ENCODE results near the gene AIFM3. TPM values are rescaled to one million over a fixed set of nuclear protein-coding genes. Genes with fewer than 3 reads are reported as not detected.
"Not testable (repeated sequence)": the region's sequence is repeated elsewhere in the genome, so short reads cannot be mapped to it uniquely, and the experiment has no call there.

The AIFM3 gene, protein sequence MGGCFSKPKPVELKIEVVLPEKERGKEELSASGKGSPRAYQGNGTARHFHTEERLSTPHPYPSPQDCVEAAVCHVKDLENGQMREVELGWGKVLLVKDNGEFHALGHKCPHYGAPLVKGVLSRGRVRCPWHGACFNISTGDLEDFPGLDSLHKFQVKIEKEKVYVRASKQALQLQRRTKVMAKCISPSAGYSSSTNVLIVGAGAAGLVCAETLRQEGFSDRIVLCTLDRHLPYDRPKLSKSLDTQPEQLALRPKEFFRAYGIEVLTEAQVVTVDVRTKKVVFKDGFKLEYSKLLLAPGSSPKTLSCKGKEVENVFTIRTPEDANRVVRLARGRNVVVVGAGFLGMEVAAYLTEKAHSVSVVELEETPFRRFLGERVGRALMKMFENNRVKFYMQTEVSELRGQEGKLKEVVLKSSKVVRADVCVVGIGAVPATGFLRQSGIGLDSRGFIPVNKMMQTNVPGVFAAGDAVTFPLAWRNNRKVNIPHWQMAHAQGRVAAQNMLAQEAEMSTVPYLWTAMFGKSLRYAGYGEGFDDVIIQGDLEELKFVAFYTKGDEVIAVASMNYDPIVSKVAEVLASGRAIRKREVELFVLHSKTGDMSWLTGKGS
- polyA plus RNA-seq (ENCODE audit: insufficient read length in 12 of 12) = under 1 TPM in 10 of 12 donors, not detected in 2; 0.19 to 0.65 (median 0.42) TPM
- long read RNA-seq, donor 1 = 0 reads
- long read RNA-seq, donor 2 = 0 reads
- long read RNA-seq, donor 3 = 0 reads
- long read RNA-seq, donor 4 = 0 reads
- long read RNA-seq, donor 5 = 0 reads
- long read RNA-seq, donor 6 = 0 reads
- long read RNA-seq, donor 7 = 0 reads
- long read RNA-seq, donor 8 = 0 reads
- long read RNA-seq, donor 9 = 0 reads
- long read RNA-seq, donor 10 = 0 reads
- long read RNA-seq, donor 11 = 0 reads

DNA sequence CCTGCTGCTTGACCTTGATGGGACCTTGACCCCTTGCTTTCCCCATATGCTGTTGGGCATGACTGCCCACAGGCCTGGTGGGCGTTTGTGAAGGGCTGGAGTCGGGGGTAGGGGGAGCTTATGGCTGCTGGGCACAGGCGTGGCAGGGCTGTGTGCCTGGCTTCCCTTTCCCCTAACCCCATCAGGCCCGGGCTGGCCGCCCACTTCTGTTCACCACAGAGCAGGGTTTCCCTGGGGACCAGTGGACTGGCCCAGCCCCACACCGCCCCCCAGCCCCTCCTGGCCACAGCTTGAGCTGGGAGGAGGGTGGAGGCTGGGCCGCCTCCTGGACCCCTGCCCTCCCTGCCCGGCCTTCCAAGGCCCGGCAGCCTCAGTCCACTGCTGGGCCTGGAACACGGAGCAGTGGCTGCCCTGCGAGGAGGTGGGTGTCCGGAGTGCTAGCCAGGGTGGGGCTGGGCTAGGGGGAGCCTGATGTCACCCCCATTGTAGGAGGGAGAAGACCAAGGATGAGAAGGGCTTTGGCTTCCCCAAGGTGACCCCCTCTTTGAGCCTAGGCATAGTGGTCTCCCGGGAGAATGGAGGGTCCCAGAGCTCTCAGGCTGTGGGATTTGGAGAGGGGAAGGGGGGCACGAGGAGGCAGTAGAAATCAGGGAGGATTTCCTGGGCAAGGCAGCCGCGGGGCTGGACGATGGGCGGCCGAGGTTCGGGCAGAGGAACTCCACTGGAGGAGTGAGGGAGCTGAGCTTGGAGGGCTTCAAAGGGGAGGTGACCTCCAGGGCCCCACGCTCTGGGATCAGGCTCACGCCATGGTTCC lies at the start of gene AIFM3:
TSS of gene AIFM3 (plus strand) at position 373 of the 814 bp plus-strand sequence. CDS start 690 bp downstream, outside the sequence.
- DNase-seq = no peak

DNA sequence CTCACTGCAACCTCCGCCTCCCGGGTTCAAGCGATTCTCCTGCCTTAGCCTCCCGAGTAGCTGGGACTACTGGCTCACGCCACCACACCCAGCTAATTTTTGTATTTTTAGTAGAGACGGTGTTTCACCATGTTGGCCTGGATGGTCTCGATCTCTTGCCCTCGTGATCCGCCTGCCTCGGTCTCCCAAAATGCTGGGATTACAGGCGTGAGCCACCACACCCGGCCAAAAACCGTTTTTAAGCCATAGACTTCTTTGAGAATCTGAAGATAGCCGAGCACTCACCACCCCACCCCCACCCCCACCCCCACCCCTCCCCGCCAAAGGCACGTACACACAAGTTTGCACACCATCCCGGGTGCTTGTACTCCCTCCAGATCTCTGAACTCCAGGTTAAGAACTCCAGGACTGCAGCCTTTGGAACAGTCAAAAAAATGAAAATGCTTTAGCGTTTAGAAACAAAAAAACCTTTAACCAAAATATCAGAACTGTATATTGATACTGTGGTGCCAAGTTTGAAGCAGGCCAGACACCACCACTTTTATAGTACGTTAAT lies 48.3 kb upstream of the AIFM3 start:
- DNase-seq = no peak

DNA sequence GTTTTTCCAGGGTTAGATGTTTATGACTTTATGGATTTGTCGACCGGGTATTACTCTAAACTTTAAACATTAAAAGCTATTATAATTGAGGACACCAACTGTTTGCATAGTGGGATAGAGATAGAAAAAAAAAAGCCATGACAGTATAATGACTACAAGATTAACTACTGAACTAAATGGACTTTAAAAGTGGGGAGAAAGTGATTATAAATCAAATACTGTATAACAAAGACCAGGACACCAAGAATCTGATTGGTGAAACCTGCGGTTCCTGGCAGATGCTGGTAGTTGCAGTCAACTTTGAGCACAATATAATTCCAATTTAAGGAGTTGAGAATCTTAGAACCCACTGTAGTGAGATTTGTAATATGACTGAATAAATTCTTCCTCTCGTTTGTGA lies 47.3 kb upstream of the AIFM3 start:
- DNase-seq = no peak

DNA sequence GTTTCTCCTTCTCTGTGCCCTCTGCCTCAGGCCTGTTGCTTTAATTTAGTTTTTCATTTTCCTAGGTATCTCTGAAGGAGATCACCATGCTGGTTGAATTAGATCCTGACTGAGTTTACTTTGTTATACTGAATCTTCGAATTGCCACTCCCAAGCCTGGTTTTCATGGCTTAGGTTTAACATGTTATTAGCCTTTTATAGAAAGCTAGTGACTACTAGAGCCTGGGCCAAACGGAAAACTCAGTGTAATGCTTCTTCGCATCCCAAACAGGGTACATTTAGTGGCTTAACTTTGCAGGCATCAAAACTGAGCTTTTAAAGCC lies 46.2 kb upstream of the AIFM3 start:
- no peak for DNase-seq

DNA sequence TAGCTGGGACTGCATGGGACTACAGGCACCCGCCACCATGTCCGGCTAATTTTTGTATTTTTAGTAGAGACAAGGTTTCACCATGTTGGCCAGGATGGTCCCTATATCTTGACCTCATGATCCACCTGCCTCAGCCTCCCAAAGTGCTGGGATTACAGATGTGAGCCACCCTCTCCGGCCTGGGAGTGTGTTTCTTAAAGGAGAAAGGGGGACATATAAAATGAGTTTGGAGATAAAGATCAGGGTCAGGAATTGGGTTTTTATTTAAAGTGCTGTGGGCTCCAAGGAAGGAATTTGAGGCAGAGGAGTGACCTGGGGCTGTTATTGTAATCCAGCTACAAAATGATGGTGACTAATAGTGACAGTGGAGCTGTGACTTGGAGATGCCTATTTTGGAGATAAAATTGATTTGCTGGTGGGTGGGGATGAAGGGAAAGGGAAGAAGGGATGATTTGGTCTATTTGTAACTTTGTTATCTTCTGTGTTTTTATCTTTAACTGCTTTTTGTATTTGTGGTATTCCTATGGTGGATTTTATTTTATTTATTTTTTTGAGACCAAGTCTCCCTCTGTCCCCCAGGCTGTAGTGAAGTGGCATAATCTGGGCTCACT lies 44.8 kb upstream of the AIFM3 start:
- no peak for DNase-seq

DNA sequence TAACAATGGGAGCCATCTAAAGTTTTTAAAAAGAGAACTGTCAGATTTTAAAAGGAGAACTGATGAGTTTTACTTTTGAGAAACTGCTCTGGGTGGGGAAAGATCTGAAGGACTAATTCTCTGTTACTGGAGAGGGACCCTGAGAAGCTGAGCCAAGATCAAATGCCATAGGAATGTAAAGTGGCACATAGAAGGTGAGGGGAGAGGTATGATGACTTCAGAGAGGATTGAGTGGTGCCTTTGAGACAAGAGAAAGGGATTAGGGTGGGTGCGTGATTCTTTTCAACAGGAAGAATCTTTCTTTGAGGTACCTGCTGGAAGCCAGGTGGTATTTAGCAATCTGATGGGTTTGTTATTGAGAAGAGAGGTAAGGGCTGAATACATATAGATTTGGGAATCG lies 40.8 kb upstream of the AIFM3 start:
- DNase-seq = no peak

DNA sequence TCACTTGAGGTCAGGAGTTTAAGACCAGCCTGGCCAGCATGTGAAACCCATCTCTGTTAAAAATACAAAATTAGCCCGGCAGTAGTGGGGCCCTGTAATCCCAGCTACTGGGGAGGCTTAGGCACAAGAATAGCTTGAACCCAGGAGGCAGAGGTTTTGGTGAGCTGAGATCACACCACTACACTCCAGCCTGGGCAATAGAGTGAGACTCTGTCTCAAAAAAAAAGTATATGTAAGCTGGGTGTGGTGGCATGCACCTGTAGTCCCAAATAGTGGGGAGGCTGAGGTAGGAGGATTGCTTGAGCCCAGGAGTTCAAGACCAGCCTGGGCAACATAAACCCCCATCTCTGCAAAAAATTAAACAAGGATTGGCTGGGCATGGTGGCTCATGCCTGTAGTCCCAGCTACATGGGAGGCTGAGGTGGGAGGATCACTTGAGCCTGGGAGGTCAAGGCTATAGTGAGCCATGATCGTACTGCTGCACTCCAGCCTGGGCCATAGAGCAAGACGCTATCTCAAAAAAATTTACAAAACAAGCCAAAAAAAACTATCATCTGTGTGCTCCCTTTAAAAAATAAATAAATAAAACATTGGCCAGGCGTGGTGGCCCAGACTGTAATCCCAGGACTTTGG lies 39.0 kb upstream of the AIFM3 start:
- no peak for DNase-seq

DNA sequence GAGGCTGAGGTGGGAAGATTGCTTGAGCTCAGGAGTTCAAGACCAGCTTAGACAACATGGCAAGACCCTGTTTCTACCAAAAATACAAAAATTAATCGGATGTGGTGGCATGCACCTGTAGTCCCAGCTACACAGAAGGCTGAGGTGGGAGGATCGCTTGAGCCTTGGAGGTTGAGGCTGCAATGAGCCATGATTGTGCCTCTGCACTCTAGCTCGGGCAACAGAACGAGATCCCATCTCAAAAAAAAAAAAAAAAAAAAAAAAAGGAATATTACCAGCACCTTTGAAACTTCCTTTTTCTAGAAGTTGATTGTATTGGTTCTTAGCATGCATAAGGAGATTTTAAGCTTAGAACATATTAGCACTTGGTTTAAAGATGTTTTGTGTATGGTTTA lies 38.5 kb upstream of the AIFM3 start:
- no peak for DNase-seq

DNA sequence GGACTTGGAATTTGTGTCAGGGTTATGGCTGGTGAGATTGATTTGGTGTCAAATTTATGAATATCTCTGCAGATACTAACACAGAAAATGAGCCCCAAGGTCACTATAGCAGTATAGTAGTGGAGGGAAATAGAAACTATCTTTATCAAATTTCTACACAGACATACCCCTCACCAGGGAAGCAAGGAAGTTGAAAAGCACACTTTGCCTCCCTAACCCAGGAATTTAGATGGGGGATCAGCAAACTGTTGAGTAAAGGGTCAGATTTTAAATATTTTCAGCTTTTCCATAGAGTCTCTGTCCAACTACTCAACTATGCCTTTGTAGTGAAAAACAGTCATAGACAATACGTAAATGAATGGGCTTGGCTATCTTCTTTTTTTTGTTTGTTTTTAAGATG lies 37.1 kb upstream of the AIFM3 start:
- DNase-seq = no peak

DNA sequence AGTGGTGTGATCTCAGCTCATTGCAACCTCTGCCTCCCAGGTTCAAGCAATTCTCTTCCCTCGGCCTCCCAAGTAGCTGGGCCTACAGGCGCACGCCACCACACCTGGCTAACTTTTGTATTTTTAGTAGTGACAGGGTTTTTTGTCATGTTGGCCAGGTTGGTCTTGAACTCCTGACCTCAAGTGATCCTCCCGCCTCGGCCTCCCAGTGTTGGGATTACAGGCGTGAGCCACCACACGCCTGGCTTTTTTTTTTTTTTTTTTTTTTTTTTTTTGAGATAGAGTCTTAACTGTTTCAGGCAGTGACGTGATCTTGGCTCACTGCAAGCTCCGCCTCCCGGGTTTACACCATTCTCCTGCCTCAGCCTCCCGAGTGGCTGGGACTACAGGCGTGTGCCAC lies 36.6 kb upstream of the AIFM3 start:
- DNase-seq = not testable (repeated sequence)

DNA sequence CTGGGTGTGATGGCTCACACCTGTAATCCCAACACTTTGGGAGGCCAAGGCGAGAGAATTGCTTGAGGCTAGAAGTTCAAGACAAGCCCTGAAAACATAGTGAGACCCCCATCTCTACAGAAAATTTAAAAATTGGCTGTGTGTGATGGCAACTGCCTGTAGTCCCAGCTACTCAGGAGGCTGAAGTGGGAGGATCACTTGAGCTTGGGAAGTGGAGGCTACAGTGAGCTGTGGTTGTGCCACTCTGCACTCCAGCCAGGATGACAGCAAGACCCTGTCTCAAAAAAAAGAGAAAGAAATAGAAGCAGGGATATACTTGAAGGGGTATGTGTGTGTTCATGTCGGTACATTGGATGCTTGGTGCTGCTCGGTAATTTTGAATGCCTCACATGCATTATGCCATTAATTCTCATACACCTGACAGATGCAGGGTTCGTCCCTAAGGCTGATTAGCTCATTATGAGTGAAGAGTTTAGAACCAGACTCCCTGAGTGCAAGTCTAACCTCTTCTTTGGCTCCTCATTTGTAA lies 35.9 kb upstream of the AIFM3 start:
- no peak for DNase-seq

DNA sequence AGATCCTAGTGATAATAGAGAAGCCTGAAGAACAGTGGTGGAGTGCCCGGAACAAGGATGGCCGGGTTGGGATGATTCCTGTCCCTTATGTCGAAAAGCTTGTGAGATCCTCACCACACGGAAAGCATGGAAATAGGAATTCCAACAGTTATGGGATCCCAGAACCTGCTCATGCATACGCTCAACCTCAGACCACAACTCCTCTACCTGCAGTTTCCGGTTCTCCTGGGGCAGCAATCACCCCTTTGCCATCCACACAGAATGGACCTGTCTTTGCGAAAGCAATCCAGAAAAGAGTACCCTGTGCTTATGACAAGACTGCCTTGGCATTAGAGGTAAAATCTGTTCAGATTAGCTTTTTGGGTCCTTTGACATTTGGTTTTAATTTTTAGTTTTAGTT lies 33.1 kb upstream of the AIFM3 start:
- DNase-seq = no peak

DNA sequence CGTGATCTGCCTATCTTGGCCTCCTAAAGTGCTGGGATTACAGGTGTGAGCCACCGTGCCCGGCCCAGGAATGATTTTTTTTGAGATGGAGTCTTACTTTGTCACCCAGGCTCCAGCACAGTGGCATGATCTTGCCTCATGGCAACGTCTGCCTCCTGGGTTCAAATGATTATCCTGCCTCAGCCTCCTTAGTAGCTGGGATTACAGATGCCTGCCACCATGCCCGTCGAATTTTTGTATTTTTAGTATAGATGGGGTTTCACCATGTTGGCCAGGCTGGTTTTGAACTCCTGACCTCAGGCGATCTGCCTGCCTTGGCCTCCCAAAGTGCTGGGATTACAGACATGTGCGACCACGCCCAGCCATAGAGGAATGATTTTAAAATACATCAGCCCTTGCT lies 32.0 kb upstream of the AIFM3 start:
- not testable (repeated sequence) for DNase-seq

DNA sequence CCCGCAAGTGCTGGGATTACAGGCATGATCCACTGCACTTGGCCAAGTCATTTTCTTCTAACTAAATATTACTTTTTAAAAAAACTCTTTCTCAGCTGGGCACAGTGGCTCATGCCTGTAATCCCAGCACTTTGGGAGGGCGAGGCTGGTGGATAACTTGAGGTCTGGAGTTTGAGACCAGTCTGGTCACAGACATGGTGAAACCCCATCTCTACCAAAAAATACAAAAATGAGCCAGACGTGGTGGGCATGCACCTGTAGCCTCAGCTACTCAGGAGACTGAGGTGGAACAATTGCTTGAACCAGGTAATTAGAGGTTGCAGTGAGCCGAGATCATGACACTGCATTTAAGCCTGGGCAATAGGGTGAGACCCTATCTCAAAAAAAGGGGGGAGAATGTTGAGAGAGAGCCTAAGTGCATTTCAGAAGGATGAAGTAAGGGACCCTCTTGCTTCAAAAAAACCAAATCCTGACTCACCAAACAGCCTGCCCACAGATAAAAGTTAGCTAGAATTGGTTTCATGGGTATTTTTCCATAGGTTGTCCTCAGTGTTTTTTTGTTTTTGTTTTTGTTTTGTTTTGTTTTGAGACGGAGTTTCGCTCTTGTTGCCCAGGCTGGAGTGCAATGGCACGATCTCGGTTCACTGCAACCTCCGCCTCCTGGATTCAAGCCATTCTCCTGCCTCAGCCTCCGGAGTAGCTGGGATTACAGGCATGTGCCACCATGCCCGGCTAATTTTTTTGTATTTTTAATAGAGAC lies 31.1 kb upstream of the AIFM3 start:
- DNase-seq = not testable (repeated sequence)

DNA sequence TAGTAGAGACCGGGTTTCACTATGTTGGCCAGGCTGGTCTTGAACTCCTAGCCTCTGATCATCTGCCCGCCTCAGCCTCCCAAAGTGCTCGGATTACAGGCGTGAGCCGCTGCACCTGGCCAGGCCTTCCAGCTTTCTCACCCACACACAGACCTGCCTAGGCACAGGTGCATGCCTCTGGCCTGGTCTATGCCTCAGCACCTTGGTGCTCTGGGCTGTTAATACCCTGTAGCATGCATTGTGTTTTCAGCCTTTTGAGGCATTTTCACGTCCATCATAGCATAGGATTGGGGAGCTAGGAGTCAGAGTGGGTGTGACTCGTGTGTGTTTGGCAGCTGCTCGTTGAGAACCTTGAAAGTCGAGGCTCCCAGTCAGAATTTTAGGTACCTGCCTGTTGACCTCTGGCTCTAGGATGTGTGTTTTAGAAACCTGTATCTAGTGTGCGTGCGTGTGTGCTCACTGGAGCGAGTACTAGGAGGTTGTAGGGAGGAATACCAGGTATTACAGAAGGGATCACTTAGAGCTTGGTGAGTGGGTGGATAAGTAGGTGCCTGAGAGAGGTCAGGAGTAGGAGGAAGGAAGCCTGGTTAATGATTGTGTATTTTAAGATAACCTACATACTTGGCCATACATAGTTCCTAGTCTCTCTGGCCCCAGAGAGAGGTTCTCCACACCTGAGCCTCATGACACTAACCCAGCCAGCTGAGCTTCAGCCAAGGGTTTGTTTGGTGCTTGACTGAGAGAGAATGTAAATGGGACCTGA lies 29.8 kb upstream of the AIFM3 start:
- no peak for DNase-seq

DNA sequence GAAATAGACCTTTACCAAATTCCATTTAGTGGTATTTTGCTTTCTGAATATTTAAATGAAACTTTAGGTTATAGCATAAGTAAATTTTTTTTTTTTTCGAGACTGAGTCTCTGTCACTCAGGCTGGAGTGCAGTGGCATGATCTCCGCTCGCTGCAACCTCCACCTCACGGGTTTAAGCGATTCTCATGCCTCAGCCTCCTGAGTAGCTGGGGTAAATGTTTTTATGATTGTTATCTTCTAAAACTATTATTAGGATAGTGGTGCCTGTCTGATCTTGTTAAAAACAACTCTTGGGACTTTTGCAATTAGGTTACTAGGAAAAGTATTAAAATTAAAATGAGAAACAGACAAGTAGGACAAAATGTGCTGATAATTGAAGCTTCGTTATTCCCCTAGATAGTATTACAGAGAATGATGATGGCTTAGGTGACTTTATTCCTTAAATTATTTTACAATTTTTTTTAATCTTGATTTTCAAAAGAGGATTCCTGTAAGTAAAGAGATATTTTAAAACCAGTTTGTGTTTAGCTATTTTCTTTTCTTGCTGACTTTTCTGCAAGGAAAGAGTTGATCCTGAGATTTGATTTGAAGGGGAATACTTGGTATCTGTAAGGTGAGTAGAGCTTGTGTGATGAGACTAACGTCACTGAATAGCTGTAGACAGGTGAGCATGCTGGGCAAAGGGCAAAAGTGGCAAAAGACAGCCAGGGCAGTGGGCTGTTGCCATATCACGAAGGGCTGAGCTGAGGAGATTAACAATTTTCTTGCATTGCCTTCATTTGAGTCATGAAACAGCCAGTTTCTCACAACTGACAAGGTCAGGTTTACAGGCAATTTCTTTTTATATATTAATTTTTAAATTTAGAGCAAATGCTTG lies 29.0 kb upstream of the AIFM3 start:
- no peak for DNase-seq

DNA sequence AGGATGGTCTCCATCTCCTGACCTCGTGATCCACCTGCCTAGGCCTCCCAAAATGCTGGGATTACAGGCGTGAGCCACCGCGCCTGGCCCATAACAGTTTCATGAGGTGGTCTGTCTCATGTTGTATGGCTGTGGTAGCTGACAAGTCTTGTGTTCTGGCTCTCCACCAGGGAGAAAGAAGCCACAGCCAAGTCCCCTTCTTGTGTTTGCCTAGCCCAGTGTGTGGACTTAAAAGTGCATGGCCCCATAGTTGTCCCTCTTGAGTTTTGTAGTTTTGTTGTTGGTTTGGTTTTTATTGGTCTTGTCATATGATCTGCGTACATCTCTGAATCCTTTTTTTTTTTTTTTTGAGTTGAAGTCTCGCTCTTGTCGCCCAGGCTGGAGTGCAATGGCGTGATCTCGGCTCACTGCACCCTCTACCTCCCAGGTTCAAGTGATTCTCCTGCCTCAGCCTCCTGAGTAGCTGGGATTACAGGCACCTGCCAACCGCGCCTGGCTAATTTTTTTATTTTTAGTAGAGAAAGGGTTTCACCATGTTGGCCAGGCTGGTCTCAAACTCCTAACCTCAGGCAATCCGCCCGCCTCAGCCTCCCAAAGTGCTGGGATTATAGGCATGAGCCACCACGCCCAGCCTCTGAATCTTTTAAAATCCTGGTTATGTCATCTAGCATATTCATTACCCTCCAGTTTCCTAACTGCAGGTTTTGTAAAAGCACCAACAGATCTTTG lies 27.4 kb upstream of the AIFM3 start:
- DNase-seq = not testable (repeated sequence)
